GM12892 (cell line): Measurements from ENCODE around the gene CGB7.

Source experiments
- POLR2A ChIP-seq: IDR thresholded peaks from 2 replicates; pipeline ENCODE4 v1.6.1; 2011; ENCODE audit warnings: low read depth, low read length, control low read depth
- POLR2AphosphoS5 ChIP-seq: IDR thresholded peaks from 2 replicates; pipeline ENCODE4 v1.6.1; 2011; ENCODE audit warnings: low read depth, low read length, control low read depth
- TAF1 ChIP-seq: IDR thresholded peaks from 2 replicates; pipeline ENCODE4 v1.6.1; 2011; ENCODE audit warnings: low read depth, mild to moderate bottlenecking, control low read depth, low read length, borderline replicate concordance

DNA sequence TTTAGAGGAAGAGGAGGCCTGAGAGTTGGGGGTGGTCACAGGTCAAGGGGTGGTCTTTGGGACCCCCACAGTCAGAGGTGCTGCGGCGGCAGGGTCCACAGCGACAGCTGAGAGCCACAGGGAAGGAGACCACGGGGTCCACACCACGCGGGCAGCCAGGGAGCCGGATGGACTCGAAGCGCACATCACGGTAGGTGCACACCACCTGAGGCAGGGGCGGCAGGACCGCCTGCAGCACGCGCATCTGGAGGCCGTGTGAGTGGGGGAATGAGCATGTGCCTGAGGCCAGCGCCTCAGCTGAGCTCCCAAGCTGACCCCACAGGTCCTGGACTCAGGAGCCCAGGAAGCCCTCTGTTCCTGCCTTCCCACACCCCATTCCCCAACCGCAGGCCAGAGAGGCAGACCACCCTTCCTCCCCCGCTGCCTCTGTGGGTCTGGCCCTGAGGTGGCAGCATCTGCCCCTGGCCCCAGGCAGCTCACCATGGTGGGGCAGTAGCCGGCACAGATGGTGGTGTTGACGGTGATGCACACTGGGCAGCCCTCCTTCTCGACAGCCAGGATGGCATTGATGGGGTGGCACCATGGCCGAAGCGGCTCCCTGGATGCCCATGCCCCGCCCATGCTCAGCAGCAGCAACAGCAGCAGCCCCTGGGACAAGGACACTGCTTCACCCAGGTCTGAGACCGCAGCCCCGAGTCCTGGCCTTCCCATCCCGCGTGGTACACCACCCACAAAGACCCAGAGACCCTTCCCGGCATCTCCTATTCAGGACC, 41.3 kb downstream of the CGB7 start:
- no peak for TF ChIP-seq POLR2A
- no peak for TF ChIP-seq POLR2AphosphoS5
- TF ChIP-seq TAF1: no peak
